HG03469 (cell line): ENCODE data around the gene CLEC18A.
"Not testable (repeated sequence)": the region's sequence is repeated elsewhere in the genome, so short reads cannot be mapped to it uniquely, and the experiment has no call there.

Source experiments
- ATAC-seq: cut with Tn5 transposase; IDR thresholded peaks from one replicate; pipeline ENCODE4 v1.9.1; 2021; ENCODE audit warnings: mild to moderate bottlenecking, moderate library complexity, moderate number of reproducible peaks; ENCODE audit not compliant: unreplicated experiment

CLEC18A gene

GRCh38 chr16:69950411-69950810 lies 723 bp upstream of the CLEC18A start:
- not testable (repeated sequence) for ATAC-seq

- not testable (repeated sequence) for ATAC-seq
Observed at GRCh38 chr16:69951672-69952031, 518 bp downstream of the CLEC18A start.

- ATAC-seq: not testable (repeated sequence)
Observed at GRCh38 chr16:69952116-69952515, 982 bp downstream of the CLEC18A start.

- not testable (repeated sequence) for ATAC-seq
Observed at GRCh38 chr16:69952572-69953355, 1.6 kb downstream of the CLEC18A start.

GRCh38 chr16:69954241-69954640 lies 3.1 kb downstream of the CLEC18A start:
- not testable (repeated sequence) for ATAC-seq

GRCh38 chr16:69963312-69963711 lies 12.2 kb downstream of the CLEC18A start:
- ATAC-seq: not testable (repeated sequence)

- not testable (repeated sequence) for ATAC-seq
Observed at GRCh38 chr16:69964960-69965660, 14.0 kb downstream of the CLEC18A start.

- not testable (repeated sequence) for ATAC-seq
Observed at GRCh38 chr16:69965661-69966054, 14.5 kb downstream of the CLEC18A start.

GRCh38 chr16:69967688-69968087 lies 16.6 kb downstream of the CLEC18A start:
- not testable (repeated sequence) for ATAC-seq

- not testable (repeated sequence) for ATAC-seq
Observed at GRCh38 chr16:69968125-69968524, 17.0 kb downstream of the CLEC18A start.

GRCh38 chr16:69969657-69970056 lies 18.5 kb downstream of the CLEC18A start:
- ATAC-seq: not testable (repeated sequence)

DNA sequence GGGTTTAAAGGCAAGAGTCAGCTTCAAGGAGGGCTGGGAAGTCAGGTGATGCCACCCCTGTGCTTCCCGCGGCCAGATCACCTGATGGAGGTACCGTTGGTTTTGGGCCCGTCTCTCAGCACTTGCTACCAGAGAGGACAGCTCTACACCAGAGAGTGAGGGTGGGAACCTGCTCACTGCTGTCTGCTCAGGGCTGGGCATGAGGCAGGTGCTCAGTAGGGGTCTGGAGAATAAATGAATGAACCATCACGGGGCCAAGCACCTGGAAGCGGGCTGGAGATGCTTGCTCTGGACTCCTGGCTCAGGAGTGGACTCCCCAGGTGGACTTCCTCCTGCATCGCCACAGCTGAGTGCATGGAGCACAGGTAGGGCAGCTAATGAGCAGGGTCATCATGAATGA lies 21.0 kb downstream of the CLEC18A start:
- not testable (repeated sequence) for ATAC-seq

GRCh38 chr16:69972935-69973334 lies 21.8 kb downstream of the CLEC18A start:
- not testable (repeated sequence) for ATAC-seq

GRCh38 chr16:69985196-69985595 lies 34.1 kb downstream of the CLEC18A start:
- not testable (repeated sequence) for ATAC-seq

DNA sequence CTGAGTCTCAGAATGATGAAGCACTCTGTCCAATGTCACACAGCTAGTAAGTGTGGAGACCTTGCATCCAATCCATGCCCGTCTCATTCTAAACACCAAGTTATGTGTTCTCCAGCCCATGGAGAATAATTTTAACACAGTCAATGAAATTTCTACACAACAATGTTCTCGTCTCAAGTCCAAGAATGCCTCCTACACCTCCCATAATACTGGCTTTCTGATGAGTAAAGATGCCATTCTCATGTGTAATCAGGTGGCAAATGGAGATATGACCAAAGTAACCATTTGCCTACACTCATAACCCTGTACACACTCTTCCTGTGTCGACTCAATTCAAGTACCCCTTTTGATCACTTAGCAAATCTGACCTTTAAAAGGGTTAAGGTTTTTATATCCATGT lies 46.8 kb downstream of the CLEC18A start:
- ATAC-seq: not testable (repeated sequence)

DNA sequence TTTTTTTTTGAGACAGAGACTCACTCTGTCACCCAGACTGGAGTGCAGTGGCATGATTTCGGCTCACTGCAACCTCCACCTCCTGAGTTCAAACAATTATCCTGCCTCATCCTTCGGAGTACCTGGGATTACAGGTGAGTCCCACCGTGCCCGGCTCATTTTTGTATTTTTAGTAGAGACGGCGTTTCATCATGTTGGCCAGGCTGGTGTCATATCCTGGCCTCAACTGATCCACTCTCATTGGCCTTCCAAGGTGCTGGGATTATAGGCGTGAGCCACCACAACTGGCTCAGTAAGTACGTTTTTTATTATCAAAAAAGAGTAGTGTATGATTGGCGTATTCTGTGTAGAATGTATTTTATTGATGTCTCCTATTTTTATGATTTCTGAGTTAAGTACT lies 48.7 kb downstream of the CLEC18A start:
- ATAC-seq: not testable (repeated sequence)

- ATAC-seq: not testable (repeated sequence)
Observed at GRCh38 chr16:70003511-70003910, 52.4 kb downstream of the CLEC18A start.

DNA sequence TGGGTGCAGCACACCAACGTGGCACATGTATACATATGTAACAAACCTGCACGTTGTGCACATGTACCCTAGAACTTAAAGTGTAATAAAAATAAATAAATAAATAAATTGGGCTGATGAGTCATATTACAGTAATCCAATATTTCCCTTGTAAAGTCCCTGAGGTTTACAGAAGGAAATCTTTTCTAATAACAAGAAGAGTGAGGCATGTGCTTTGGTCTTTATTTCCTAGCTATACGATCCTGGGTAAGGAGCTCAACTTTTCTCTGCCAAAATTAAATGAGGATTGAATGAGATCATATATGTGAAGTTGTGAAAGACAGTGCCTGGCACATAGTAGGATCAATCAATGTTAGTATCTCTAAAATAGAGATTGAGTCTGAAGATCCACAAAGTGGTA lies 57.5 kb downstream of the CLEC18A start:
- not testable (repeated sequence) for ATAC-seq

- ATAC-seq: not testable (repeated sequence)
Observed at GRCh38 chr16:70010615-70011014, 59.5 kb downstream of the CLEC18A start.

DNA sequence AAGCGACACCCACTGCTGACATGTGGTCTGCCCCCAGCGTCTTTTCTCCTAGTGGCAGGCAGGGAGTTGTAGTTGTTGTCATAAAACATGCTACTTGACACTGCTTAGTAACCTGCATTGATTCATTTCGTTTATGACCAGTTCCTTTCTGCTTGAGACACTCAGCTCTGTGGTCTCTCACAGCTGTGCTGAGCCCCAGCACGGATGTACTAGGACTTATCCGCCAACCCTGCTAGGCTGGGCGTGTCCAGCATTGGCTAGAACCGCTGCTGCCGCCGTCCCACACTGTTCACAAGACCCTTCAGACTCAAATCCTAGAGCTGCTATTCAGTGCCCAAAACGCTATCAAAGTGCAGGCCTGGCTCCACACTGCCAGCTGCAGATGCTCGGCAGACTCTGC lies 60.0 kb downstream of the CLEC18A start:
- ATAC-seq: not testable (repeated sequence)

DNA sequence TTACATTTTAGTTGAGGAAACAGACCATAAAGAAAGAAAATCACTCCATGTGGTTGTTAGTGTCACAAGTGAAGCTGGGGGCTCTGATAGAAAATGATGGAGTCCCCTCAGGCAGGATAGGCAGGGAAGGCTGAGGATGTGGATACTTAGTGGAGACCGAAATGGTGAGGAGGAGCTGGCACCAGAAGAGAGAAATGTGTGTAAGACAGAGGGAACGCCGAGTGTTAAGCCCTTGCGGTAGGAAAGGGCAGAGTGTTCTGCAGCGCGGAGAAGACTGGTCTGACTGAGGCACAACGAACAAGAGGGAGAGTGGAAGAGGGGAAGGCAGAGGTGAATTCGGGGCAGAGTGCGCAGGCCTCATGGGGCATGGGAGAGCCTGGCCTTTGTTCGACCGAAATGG lies 61.2 kb downstream of the CLEC18A start:
- not testable (repeated sequence) for ATAC-seq

- not testable (repeated sequence) for ATAC-seq
Observed at GRCh38 chr16:70012951-70013350, 61.8 kb downstream of the CLEC18A start.
